HepG2 (cell line): ENCODE data around the gene NLRP4. TPM values are rescaled to one million over a fixed set of nuclear protein-coding genes. Genes with fewer than 3 reads are reported as not detected.

ENCODE experiments used
- ATAC-seq: fragments of 200-7000 bp; cut with Tn5 transposase; 3 replicates; pipeline ENCODE4 v1.9.1; 2020; ENCODE audit warnings: mild to moderate bottlenecking, moderate library complexity
- BruUV-seq: library from RNA; stranded (reverse); fragments of 400-500 nt; replicated peaks from 2 replicates; lab custom pipeline; 2021; lab: Mats Ljungman, UMichigan
- CTCF ChIA-PET: fragments of 300-600 bp; formaldehyde crosslinking; extraction: SDS; loops from one replicate; lab custom pipeline; 2021; ENCODE audit warnings: low total read pairs, inconsistent platforms, low intra/inter-chr PET ratio; lab: Yijun Ruan, JAX
- POLR2A ChIA-PET: fragments of 350-600 bp; sonication (Branson Sonifier 250); formaldehyde crosslinking; loops from one replicate; lab custom pipeline; 2020; ENCODE audit warnings: antibody characterized with exemption, inconsistent platforms; lab: Yijun Ruan, JAX
- DNase-seq: peaks from one replicate; pipeline ENCODE4 v3.0.0-alpha.2; 2015; ENCODE audit warnings: low spot score
- FAIRE-seq: peaks from 3 replicates; lab custom pipeline; 2011; peaks lifted over from hg19 to GRCh38; lab: Jason Lieb, UNC
- H2AFZ ChIP-seq: one replicate; pipeline ENCODE4 v1.6.1; 2011; ENCODE audit warnings: low read length, inconsistent platforms
- H3K27ac ChIP-seq: fragments of 300-600 bp; 3 replicates; pipeline ENCODE4 v1.8.0; 2011; ENCODE audit warnings: mixed run types, mild to moderate bottlenecking, mixed read lengths, low read length, inconsistent platforms; ENCODE audit not compliant: insufficient read depth; ENCODE audit errors: extremely low read length
- H3K27me3 ChIP-seq, 2 experiments: fragments of 200-600 bp in 1 of 2; 2 replicates in 1 of 2; 3 replicates in 1 of 2; pipeline versions ENCODE4 v1.6.0 to v1.8.0; 2011; ENCODE audit warnings: low read length in 2 of 2, mild to moderate bottlenecking in 2 of 2, moderate library complexity in 2 of 2, inconsistent platforms in 1 of 2; ENCODE audit not compliant: insufficient read depth in 2 of 2, control insufficient read depth in 1 of 2
- H3K36me3 ChIP-seq, 2 experiments: fragments of 200-600 bp in 1 of 2; replicated peaks in 1 of 2; 2 replicates in 1 of 2; 3 replicates in 1 of 2; pipeline versions ENCODE4 v1.5.1 to v1.8.0; 2011; ENCODE audit warnings: low read length in 2 of 2, inconsistent platforms in 1 of 2; ENCODE audit not compliant: insufficient read depth in 2 of 2, control insufficient read depth in 1 of 2
- H3K4me1 ChIP-seq: 2 replicates; pipeline ENCODE4 v1.5.1; 2012; ENCODE audit warnings: low read length, inconsistent platforms; ENCODE audit not compliant: insufficient read depth
- H3K4me2 ChIP-seq: 2 replicates; pipeline ENCODE4 v1.6.0; 2011; ENCODE audit warnings: low read depth, low read length, inconsistent platforms
- H3K4me3 ChIP-seq, 3 experiments: fragments of 200-600 bp in 1 of 3; sonication (generic), shearing (Covaris generic) in 1 of 3; replicated peaks in 1 of 3; 2 replicates each; pipeline ENCODE4 v1.5.1; 2011 to 2016; ENCODE audit warnings: low read length in 3 of 3, inconsistent platforms in 2 of 3, low read depth in 2 of 3, mild to moderate bottlenecking in 2 of 3, control low read depth in 1 of 3, mixed read lengths in 1 of 3; ENCODE audit not compliant: insufficient read depth in 1 of 3
- H3K79me2 ChIP-seq: one replicate; pipeline ENCODE4 v1.6.1; 2011; ENCODE audit warnings: low read length, inconsistent platforms; ENCODE audit not compliant: insufficient read depth
- H3K9ac ChIP-seq: 2 replicates; pipeline ENCODE4 v1.6.0; 2011; ENCODE audit warnings: mild to moderate bottlenecking, low read depth, low read length, inconsistent platforms; ENCODE audit not compliant: insufficient read depth
- H3K9me3 ChIP-seq: 2 replicates; pipeline ENCODE4 v1.5.1; 2012; ENCODE audit warnings: mild to moderate bottlenecking, low read length
- H4K20me1 ChIP-seq: 2 replicates; pipeline ENCODE4 v1.6.0; 2011; ENCODE audit warnings: inconsistent platforms, mild to moderate bottlenecking, low read length, moderate library complexity; ENCODE audit not compliant: insufficient read depth
- BRD4 ChIP-seq: sonication (generic); formaldehyde crosslinking; IDR thresholded peaks from 2 replicates; pipeline ENCODE4 v1.4.0; 2020; ENCODE audit warnings: missing genetic modification reagents
- CAMTA2 ChIP-seq: sonication (generic); formaldehyde crosslinking; IDR thresholded peaks from 2 replicates; pipeline ENCODE4 v1.4.0; 2020; ENCODE audit warnings: mild to moderate bottlenecking, missing genetic modification reagents, borderline replicate concordance
- FOSL1 ChIP-seq: sonication (generic); formaldehyde crosslinking; IDR thresholded peaks from 2 replicates; pipeline ENCODE4 v1.9.0; 2021; ENCODE audit warnings: missing genetic modification reagents, borderline replicate concordance
- GPN1 ChIP-seq: sonication (generic); formaldehyde crosslinking; IDR thresholded peaks from 2 replicates; pipeline ENCODE4 v1.5.1; 2020; ENCODE audit warnings: missing genetic modification reagents, borderline replicate concordance
- HNRNPK ChIP-seq: fragments of 200-400 bp; formaldehyde crosslinking; IDR thresholded peaks from 2 replicates; pipeline ENCODE4 v1.6.1; 2018; ENCODE audit warnings: low read length, low read depth, moderate library complexity, mild to moderate bottlenecking; ENCODE audit not compliant: poor library complexity, severe bottlenecking
- RXRA ChIP-seq: sonication (generic); formaldehyde crosslinking; IDR thresholded peaks from 2 replicates; pipeline ENCODE4 v1.5.1; 2020; ENCODE audit warnings: missing genetic modification reagents
- SMYD3 ChIP-seq: sonication (generic); formaldehyde crosslinking; IDR thresholded peaks from 2 replicates; pipeline ENCODE4 v1.8.1; 2023; ENCODE audit warnings: mild to moderate bottlenecking, missing genetic modification reagents
- ZFAT ChIP-seq: sonication (generic); formaldehyde crosslinking; conservative IDR thresholded peaks from 2 replicates; pipeline ENCODE4 v1.8.1; 2023; ENCODE audit warnings: missing genetic modification reagents, inconsistent platforms
- ZFYVE20 ChIP-seq: sonication (generic); formaldehyde crosslinking; IDR thresholded peaks from 2 replicates; pipeline ENCODE4 v1.8.0; 2023; ENCODE audit warnings: low read depth, mild to moderate bottlenecking, moderate library complexity, missing genetic modification reagents, borderline replicate concordance
- ZNF124 ChIP-seq: sonication (generic); formaldehyde crosslinking; IDR thresholded peaks from 2 replicates; pipeline ENCODE4 v1.4.0; 2020; ENCODE audit warnings: missing genetic modification reagents
- ZNF569 ChIP-seq: sonication (generic); formaldehyde crosslinking; IDR thresholded peaks from 2 replicates; pipeline ENCODE4 v1.5.0; 2020; ENCODE audit warnings: mild to moderate bottlenecking, missing genetic modification reagents, moderate library complexity, borderline replicate concordance
- ZNF766 ChIP-seq: sonication (generic); formaldehyde crosslinking; IDR thresholded peaks from 2 replicates; pipeline ENCODE4 v1.5.0; 2020; ENCODE audit warnings: missing genetic modification reagents, borderline replicate concordance
- WGBS: methylation state at CpG from one replicate; pipeline ENCODE4 v1.1.6; 2017; ENCODE audit warnings: low lambda C conversion rate; 5-methylcytosine and 5-hydroxymethylcytosine counted together
- in situ Hi-C: cut with HindIII; loops from 2 replicates; pipeline ENCODE4 v1.10.0; 2017; ENCODE audit warnings: low pct_unique_long_range_greater_than_20kb; ENCODE audit not compliant: extremely low pct_ligation_motif_present
- intact Hi-C: fragments of 100-400 bp; cut with micrococcal nuclease; formaldehyde crosslinking; loops from one replicate; pipeline ENCODE4 v1.10.0; 2022; ENCODE audit not compliant: unreplicated experiment
- polyA plus RNA-seq, 8 experiments: library from polyadenylated mRNA; depleted of rRNA in 3 of 8; stranded (reverse) in 7 of 8; unstranded in 1 of 8; fragments of >200 nt; fragmentation: Illumina TruSeq in 4 of 8; extraction: Trizol in 4 of 8; gene quantifications; 2 replicates each; pipeline versions ENCODE4 v1.2.1 to v1.2.3, GENCODE V29; 2011 to 2016; ENCODE audit warnings: low read depth in 4 of 8, missing spikeins in 1 of 8, mixed read lengths in 1 of 8; ENCODE audit not compliant: insufficient read depth in 1 of 8
- total RNA-seq, 5 experiments: library from RNA; depleted of rRNA; stranded (reverse); fragments of >200 nt; fragmentation: Illumina TruSeq; extraction: Trizol; gene quantifications; 2 replicates each; pipeline ENCODE4 v1.2.3, GENCODE V29; 2016; ENCODE audit warnings: low read depth in 1 of 5
- TF ChIP-seq, protein P1 (sequence below): sonication (generic); formaldehyde crosslinking; conservative IDR thresholded peaks from 2 replicates; pipeline ENCODE4 v1.4.0; 2020; ENCODE audit warnings: mild to moderate bottlenecking, missing genetic modification reagents, moderate library complexity
- TF ChIP-seq, protein P2 (sequence below): sonication (generic); formaldehyde crosslinking; IDR thresholded peaks from 2 replicates; pipeline ENCODE4 v1.4.0; 2020; ENCODE audit warnings: missing genetic modification reagents
- TF ChIP-seq, protein P3 (sequence below): sonication (generic); formaldehyde crosslinking; IDR thresholded peaks from 2 replicates; pipeline ENCODE4 v1.5.0; 2020; ENCODE audit warnings: mild to moderate bottlenecking, missing genetic modification reagents, moderate library complexity
- TF ChIP-seq, protein P4 (sequence below): sonication (generic); formaldehyde crosslinking; IDR thresholded peaks from 2 replicates; pipeline ENCODE4 v1.4.0; 2020; ENCODE audit warnings: missing genetic modification reagents, mild to moderate bottlenecking, borderline replicate concordance

Gene NLRP4
- total and polyA plus RNA-seq, 2 of the 13 experiments (the other 11 are each of a cell fraction or from before 2014, with no cell fraction given), result not detected

DNA sequence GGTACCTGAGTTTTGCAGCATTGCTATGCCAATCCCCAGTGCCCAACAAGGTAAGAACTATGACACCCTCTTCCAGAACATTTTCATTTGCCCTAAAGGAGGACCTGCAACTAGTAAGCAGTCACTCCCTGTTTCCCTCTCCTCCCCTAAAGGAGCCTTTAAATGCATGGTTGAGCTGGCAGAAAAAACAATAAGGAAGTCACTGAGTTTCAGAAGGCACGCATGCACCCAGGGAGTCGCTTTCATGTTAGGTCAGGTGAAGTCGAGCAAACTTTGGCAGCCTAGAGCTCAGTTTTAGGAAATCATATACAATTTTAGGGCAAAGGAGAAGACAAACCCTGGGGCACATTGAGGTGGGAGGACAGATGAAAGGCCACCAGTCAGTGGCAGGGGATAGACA is 16.3 kb upstream of the NLRP4 start:
- intact Hi-C loops, result no loop called here
- DNase-seq, result no peak
- no peak for ATAC-seq
- H3K27ac ChIP-seq, result no peak overlapping the region
- H3K36me3 ChIP-seq, result no peaks in the 10 kb centered on the region
- no peaks in the 10 kb centered on the region for H3K9me3 ChIP-seq
- no peaks in the 10 kb centered on the region for H4K20me1 ChIP-seq
- in situ Hi-C loops, result no loop called here
- no peaks in the 10 kb centered on the region for H3K79me2 ChIP-seq
- CTCF ChIA-PET, result no interaction called here
- POLR2A ChIA-PET, result no interaction called here
- H3K4me3 ChIP-seq, result no peak overlapping the region
- WGBS, result 29% methylated on average over 3 of the region's 3 CpGs
- no TSS peak for BruUV-seq
- no peak overlapping the region for H3K4me2 ChIP-seq
- FAIRE-seq, result no peak
- no peaks in the 10 kb centered on the region for H3K4me1 ChIP-seq
- no peak overlapping the region for H3K9ac ChIP-seq
- peaks cover 0 to 12% of the 10 kb centered on the region in 2 experiments; a peak in 2 of 5 replicates for H3K27me3 ChIP-seq
- no peak overlapping the region for H2AFZ ChIP-seq
- no peak for TF ChIP-seq FOSL1 (CRISPR knock-in tag)
- TF ChIP-seq, protein P1, sequence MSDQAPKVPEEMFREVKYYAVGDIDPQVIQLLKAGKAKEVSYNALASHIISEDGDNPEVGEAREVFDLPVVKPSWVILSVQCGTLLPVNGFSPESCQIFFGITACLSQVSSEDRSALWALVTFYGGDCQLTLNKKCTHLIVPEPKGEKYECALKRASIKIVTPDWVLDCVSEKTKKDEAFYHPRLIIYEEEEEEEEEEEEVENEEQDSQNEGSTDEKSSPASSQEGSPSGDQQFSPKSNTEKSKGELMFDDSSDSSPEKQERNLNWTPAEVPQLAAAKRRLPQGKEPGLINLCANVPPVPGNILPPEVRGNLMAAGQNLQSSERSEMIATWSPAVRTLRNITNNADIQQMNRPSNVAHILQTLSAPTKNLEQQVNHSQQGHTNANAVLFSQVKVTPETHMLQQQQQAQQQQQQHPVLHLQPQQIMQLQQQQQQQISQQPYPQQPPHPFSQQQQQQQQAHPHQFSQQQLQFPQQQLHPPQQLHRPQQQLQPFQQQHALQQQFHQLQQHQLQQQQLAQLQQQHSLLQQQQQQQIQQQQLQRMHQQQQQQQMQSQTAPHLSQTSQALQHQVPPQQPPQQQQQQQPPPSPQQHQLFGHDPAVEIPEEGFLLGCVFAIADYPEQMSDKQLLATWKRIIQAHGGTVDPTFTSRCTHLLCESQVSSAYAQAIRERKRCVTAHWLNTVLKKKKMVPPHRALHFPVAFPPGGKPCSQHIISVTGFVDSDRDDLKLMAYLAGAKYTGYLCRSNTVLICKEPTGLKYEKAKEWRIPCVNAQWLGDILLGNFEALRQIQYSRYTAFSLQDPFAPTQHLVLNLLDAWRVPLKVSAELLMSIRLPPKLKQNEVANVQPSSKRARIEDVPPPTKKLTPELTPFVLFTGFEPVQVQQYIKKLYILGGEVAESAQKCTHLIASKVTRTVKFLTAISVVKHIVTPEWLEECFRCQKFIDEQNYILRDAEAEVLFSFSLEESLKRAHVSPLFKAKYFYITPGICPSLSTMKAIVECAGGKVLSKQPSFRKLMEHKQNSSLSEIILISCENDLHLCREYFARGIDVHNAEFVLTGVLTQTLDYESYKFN (CRISPR knock-in tag), result no peak
- TF ChIP-seq ZFAT, result no peak
- TF ChIP-seq, protein P2, sequence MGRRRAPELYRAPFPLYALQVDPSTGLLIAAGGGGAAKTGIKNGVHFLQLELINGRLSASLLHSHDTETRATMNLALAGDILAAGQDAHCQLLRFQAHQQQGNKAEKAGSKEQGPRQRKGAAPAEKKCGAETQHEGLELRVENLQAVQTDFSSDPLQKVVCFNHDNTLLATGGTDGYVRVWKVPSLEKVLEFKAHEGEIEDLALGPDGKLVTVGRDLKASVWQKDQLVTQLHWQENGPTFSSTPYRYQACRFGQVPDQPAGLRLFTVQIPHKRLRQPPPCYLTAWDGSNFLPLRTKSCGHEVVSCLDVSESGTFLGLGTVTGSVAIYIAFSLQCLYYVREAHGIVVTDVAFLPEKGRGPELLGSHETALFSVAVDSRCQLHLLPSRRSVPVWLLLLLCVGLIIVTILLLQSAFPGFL (CRISPR knock-in tag), result no peak
- no peak for TF ChIP-seq ZNF569 (CRISPR knock-in tag)
- TF ChIP-seq ZFYVE20 (CRISPR knock-in tag), result no peak
- no peak for TF ChIP-seq SMYD3 (CRISPR knock-in tag)
- no peak for TF ChIP-seq RXRA (CRISPR knock-in tag)
- TF ChIP-seq, protein P3, sequence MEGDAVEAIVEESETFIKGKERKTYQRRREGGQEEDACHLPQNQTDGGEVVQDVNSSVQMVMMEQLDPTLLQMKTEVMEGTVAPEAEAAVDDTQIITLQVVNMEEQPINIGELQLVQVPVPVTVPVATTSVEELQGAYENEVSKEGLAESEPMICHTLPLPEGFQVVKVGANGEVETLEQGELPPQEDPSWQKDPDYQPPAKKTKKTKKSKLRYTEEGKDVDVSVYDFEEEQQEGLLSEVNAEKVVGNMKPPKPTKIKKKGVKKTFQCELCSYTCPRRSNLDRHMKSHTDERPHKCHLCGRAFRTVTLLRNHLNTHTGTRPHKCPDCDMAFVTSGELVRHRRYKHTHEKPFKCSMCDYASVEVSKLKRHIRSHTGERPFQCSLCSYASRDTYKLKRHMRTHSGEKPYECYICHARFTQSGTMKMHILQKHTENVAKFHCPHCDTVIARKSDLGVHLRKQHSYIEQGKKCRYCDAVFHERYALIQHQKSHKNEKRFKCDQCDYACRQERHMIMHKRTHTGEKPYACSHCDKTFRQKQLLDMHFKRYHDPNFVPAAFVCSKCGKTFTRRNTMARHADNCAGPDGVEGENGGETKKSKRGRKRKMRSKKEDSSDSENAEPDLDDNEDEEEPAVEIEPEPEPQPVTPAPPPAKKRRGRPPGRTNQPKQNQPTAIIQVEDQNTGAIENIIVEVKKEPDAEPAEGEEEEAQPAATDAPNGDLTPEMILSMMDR (CRISPR knock-in tag), result no peak
- TF ChIP-seq ZNF124 (CRISPR knock-in tag), result no peak
- TF ChIP-seq, protein P4, sequence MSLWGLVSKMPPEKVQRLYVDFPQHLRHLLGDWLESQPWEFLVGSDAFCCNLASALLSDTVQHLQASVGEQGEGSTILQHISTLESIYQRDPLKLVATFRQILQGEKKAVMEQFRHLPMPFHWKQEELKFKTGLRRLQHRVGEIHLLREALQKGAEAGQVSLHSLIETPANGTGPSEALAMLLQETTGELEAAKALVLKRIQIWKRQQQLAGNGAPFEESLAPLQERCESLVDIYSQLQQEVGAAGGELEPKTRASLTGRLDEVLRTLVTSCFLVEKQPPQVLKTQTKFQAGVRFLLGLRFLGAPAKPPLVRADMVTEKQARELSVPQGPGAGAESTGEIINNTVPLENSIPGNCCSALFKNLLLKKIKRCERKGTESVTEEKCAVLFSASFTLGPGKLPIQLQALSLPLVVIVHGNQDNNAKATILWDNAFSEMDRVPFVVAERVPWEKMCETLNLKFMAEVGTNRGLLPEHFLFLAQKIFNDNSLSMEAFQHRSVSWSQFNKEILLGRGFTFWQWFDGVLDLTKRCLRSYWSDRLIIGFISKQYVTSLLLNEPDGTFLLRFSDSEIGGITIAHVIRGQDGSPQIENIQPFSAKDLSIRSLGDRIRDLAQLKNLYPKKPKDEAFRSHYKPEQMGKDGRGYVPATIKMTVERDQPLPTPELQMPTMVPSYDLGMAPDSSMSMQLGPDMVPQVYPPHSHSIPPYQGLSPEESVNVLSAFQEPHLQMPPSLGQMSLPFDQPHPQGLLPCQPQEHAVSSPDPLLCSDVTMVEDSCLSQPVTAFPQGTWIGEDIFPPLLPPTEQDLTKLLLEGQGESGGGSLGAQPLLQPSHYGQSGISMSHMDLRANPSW, result no peak
- no peak for TF ChIP-seq CAMTA2 (CRISPR knock-in tag)
- TF ChIP-seq ZNF766 (CRISPR knock-in tag), result no peak
- TF ChIP-seq GPN1 (CRISPR knock-in tag), result no peak
- TF ChIP-seq BRD4 (CRISPR knock-in tag), result no peak
- no peak for TF ChIP-seq HNRNPK
